HepG2 (cell line): ENCODE results near the gene DENND2A. TPM values are rescaled to one million over a fixed set of nuclear protein-coding genes. Genes with fewer than 3 reads are reported as not detected.

Source experiments
- AGO2 ChIP-seq: fragments of 200-400 bp; formaldehyde crosslinking; optimal IDR thresholded peaks from 2 replicates; pipeline ENCODE3; 2017; ENCODE audit warnings: mild to moderate bottlenecking, low read depth, low read length, moderate library complexity
- DPF2 ChIP-seq: sonication (generic); formaldehyde crosslinking; IDR thresholded peaks from 2 replicates; pipeline ENCODE4 v1.4.0; 2020; ENCODE audit warnings: mild to moderate bottlenecking, low read depth, missing genetic modification reagents, borderline replicate concordance
- DR1 ChIP-seq: sonication (generic); formaldehyde crosslinking; IDR thresholded peaks from 2 replicates; pipeline ENCODE4 v1.8.0; 2021; ENCODE audit warnings: mild to moderate bottlenecking, missing genetic modification reagents, inconsistent platforms
- HMG20A ChIP-seq: IDR thresholded peaks from 2 replicates; pipeline ENCODE4 v1.6.1; 2016; ENCODE audit warnings: borderline replicate concordance
- JARID2 ChIP-seq: sonication (generic); formaldehyde crosslinking; IDR thresholded peaks from 2 replicates; pipeline ENCODE4 v1.8.1; 2023; ENCODE audit warnings: missing genetic modification reagents, inconsistent platforms; ENCODE audit not compliant: insufficient replicate concordance
- KLF11 ChIP-seq: IDR thresholded peaks from 2 replicates; pipeline ENCODE4 v1.6.1; 2016; ENCODE audit warnings: missing compliant biosample characterization
- NFE2L1 ChIP-seq: sonication (generic); formaldehyde crosslinking; IDR thresholded peaks from 2 replicates; pipeline ENCODE4 v1.4.0; 2020; ENCODE audit warnings: missing genetic modification reagents, mild to moderate bottlenecking, borderline replicate concordance
- NFIC ChIP-seq: IDR thresholded peaks from 2 replicates; pipeline ENCODE4 v1.6.1; 2012; ENCODE audit warnings: mild to moderate bottlenecking, low read length, inconsistent platforms
- NR2F6 ChIP-seq, 2 experiments: IDR thresholded peaks; 2 replicates each; pipeline ENCODE4 v1.6.1; 2016; ENCODE audit warnings: antibody characterized with exemption in 1 of 2, mild to moderate bottlenecking in 1 of 2
- PHB2 ChIP-seq: fragments of 450-650 bp; IDR thresholded peaks from 2 replicates; pipeline ENCODE4 v1.6.1; 2018; ENCODE audit not compliant: partially characterized antibody
- PHF8 ChIP-seq: sonication (generic); formaldehyde crosslinking; IDR thresholded peaks from 2 replicates; pipeline ENCODE4 v1.5.0; 2020; ENCODE audit warnings: missing genetic modification reagents
- SMC3 ChIP-seq: IDR thresholded peaks from 2 replicates; pipeline ENCODE4 v1.6.1; 2011; ENCODE audit warnings: low read length, improper control_type of control experiment
- ZNF335 ChIP-seq: sonication (generic); formaldehyde crosslinking; IDR thresholded peaks from 2 replicates; pipeline ENCODE4 v1.4.0; 2020; ENCODE audit warnings: missing genetic modification reagents
- ZNF788 ChIP-seq: sonication (generic); formaldehyde crosslinking; IDR thresholded peaks from 2 replicates; pipeline ENCODE4 v1.5.0; 2020; ENCODE audit warnings: mild to moderate bottlenecking, missing genetic modification reagents, borderline replicate concordance
- polyA plus RNA-seq, 8 experiments: library from polyadenylated mRNA; depleted of rRNA in 3 of 8; stranded (reverse) in 7 of 8; unstranded in 1 of 8; fragments of >200 nt; fragmentation: Illumina TruSeq in 4 of 8; extraction: Trizol in 4 of 8; gene quantifications; 2 replicates each; pipeline versions ENCODE4 v1.2.1 to v1.2.3, GENCODE V29; 2011 to 2016; ENCODE audit warnings: low read depth in 4 of 8, missing spikeins in 1 of 8, mixed read lengths in 1 of 8; ENCODE audit not compliant: insufficient read depth in 1 of 8
- total RNA-seq, 5 experiments: library from RNA; depleted of rRNA; stranded (reverse); fragments of >200 nt; fragmentation: Illumina TruSeq; extraction: Trizol; gene quantifications; 2 replicates each; pipeline ENCODE4 v1.2.3, GENCODE V29; 2016; ENCODE audit warnings: low read depth in 1 of 5
- TF ChIP-seq, protein P1 (sequence below): sonication (generic); formaldehyde crosslinking; IDR thresholded peaks from 2 replicates; pipeline ENCODE4 v1.4.0; 2020; ENCODE audit warnings: missing genetic modification reagents
- TF ChIP-seq, protein P2 (sequence below), 2 experiments: sonication (generic) in 1 of 2; formaldehyde crosslinking in 1 of 2; IDR thresholded peaks; 2 replicates each; pipeline versions ENCODE4 v1.5.1 to v1.6.1; 2011 to 2020; ENCODE audit warnings: borderline replicate concordance in 1 of 2, low read depth in 1 of 2, low read length in 1 of 2, mild to moderate bottlenecking in 1 of 2, missing genetic modification reagents in 1 of 2, moderate library complexity in 1 of 2
- TF ChIP-seq, protein P3 (sequence below): sonication (generic); formaldehyde crosslinking; IDR thresholded peaks from 2 replicates; pipeline ENCODE4 v1.5.0; 2020; ENCODE audit warnings: mild to moderate bottlenecking, missing genetic modification reagents, moderate library complexity
- TF ChIP-seq, protein P4 (sequence below): sonication (generic); formaldehyde crosslinking; IDR thresholded peaks from 2 replicates; pipeline ENCODE4 v1.4.0; 2020; ENCODE audit warnings: missing genetic modification reagents

The DENND2A gene
- total and polyA plus RNA-seq, 2 of the 13 experiments (the other 11 are each of a cell fraction or from before 2014, with no cell fraction given), result not detected

DNA sequence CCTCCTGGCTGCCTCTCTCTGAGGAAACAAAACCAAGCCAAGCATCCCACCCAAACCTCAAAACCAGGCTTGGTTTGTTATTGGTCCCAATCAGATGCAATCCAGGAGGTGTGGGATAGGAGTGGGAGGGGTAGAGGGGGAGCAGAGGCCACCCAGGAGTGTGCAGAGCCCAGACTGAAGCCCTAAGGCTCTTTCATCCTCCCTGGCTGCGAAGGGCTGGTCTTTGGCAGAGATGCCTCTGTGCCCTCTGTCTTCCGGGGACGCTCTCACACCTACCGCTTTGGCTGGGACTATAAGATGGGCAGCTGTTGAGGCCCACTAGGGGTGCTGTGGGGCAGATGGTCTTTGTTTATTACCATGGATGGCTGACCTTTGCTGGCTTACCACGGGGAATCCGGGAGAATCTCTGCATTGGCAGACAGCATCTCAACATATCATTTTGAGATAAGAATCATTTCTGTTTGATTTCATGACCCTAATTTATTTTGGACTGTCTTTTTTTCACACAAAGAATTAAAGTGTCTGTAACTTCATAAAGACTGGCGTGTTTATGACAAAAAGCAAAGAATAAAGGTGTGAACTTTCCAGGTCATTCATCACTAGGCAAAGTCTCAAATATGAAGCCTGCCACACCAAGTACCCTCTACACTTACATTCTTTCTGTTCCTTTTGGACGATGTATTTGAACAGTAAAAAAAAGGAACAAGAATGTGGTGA lies 6.5 kb upstream of the DENND2A start (continued):
- TF ChIP-seq, protein P1, sequence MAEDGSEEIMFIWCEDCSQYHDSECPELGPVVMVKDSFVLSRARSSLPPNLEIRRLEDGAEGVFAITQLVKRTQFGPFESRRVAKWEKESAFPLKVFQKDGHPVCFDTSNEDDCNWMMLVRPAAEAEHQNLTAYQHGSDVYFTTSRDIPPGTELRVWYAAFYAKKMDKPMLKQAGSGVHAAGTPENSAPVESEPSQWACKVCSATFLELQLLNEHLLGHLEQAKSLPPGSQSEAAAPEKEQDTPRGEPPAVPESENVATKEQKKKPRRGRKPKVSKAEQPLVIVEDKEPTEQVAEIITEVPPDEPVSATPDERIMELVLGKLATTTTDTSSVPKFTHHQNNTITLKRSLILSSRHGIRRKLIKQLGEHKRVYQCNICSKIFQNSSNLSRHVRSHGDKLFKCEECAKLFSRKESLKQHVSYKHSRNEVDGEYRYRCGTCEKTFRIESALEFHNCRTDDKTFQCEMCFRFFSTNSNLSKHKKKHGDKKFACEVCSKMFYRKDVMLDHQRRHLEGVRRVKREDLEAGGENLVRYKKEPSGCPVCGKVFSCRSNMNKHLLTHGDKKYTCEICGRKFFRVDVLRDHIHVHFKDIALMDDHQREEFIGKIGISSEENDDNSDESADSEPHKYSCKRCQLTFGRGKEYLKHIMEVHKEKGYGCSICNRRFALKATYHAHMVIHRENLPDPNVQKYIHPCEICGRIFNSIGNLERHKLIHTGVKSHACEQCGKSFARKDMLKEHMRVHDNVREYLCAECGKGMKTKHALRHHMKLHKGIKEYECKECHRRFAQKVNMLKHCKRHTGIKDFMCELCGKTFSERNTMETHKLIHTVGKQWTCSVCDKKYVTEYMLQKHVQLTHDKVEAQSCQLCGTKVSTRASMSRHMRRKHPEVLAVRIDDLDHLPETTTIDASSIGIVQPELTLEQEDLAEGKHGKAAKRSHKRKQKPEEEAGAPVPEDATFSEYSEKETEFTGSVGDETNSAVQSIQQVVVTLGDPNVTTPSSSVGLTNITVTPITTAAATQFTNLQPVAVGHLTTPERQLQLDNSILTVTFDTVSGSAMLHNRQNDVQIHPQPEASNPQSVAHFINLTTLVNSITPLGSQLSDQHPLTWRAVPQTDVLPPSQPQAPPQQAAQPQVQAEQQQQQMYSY (CRISPR knock-in tag), result no peak
- TF ChIP-seq SMC3 (peak; percentile 38), KLF11 (no peak), ZNF335 (CRISPR knock-in tag) (no peak), ZNF788 (CRISPR knock-in tag) (no peak), HMG20A (no peak), JARID2 (no peak), NFIC (no peak), PHB2 (no peak), DR1 (CRISPR knock-in tag) (no peak), AGO2 (no peak), NR2F6 (IDR thresholded peaks at IDR 0.05) (no peak), NR2F6 (CRISPR knock-in tag; IDR thresholded peaks at IDR 0.05) (peak; percentile 30; the same call in 1 of the 2 replicates), PHF8 (CRISPR knock-in tag) (no peak), DPF2 (CRISPR knock-in tag) (no peak), NFE2L1 (no peak)
- TF ChIP-seq, protein P2, sequence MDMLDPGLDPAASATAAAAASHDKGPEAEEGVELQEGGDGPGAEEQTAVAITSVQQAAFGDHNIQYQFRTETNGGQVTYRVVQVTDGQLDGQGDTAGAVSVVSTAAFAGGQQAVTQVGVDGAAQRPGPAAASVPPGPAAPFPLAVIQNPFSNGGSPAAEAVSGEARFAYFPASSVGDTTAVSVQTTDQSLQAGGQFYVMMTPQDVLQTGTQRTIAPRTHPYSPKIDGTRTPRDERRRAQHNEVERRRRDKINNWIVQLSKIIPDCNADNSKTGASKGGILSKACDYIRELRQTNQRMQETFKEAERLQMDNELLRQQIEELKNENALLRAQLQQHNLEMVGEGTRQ (IDR thresholded peaks at IDR 0.05; ENCODE audit: low read depth, low read length), result no peak
- TF ChIP-seq, protein P2 (CRISPR knock-in tag; IDR thresholded peaks at IDR 0.05; ENCODE audit: borderline replicate concordance), result no peak
- TF ChIP-seq, protein P3, sequence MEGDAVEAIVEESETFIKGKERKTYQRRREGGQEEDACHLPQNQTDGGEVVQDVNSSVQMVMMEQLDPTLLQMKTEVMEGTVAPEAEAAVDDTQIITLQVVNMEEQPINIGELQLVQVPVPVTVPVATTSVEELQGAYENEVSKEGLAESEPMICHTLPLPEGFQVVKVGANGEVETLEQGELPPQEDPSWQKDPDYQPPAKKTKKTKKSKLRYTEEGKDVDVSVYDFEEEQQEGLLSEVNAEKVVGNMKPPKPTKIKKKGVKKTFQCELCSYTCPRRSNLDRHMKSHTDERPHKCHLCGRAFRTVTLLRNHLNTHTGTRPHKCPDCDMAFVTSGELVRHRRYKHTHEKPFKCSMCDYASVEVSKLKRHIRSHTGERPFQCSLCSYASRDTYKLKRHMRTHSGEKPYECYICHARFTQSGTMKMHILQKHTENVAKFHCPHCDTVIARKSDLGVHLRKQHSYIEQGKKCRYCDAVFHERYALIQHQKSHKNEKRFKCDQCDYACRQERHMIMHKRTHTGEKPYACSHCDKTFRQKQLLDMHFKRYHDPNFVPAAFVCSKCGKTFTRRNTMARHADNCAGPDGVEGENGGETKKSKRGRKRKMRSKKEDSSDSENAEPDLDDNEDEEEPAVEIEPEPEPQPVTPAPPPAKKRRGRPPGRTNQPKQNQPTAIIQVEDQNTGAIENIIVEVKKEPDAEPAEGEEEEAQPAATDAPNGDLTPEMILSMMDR (CRISPR knock-in tag), result peak; percentile 64
- TF ChIP-seq, protein P4, sequence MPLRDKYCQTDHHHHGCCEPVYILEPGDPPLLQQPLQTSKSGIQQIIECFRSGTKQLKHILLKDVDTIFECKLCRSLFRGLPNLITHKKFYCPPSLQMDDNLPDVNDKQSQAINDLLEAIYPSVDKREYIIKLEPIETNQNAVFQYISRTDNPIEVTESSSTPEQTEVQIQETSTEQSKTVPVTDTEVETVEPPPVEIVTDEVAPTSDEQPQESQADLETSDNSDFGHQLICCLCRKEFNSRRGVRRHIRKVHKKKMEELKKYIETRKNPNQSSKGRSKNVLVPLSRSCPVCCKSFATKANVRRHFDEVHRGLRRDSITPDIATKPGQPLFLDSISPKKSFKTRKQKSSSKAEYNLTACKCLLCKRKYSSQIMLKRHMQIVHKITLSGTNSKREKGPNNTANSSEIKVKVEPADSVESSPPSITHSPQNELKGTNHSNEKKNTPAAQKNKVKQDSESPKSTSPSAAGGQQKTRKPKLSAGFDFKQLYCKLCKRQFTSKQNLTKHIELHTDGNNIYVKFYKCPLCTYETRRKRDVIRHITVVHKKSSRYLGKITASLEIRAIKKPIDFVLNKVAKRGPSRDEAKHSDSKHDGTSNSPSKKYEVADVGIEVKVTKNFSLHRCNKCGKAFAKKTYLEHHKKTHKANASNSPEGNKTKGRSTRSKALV (CRISPR knock-in tag), result no peak
